Mucosa of gallbladder (tissue), 1 donor: ENCODE results near the gene PSENEN. TPM values are rescaled to one million over a fixed set of nuclear protein-coding genes. Genes with fewer than 3 reads are reported as not detected.

Experiments
- DNase-seq: peaks from one replicate; pipeline ENCODE4 v3.0.0-alpha.2; 2020; ENCODE audit warnings: low spot score
- total RNA-seq: library from RNA; stranded (reverse); gene quantifications from one replicate; pipeline ENCODE4 v1.2.1, GENCODE V29; 2021
- donor health status: DM: no; HTN: no; CAD: no.

Gene PSENEN
- total RNA-seq = 67.9 TPM

GRCh38 chr19:35745328-35746086 lies at the start of gene PSENEN, which contains the start of gene U2AF1L4:
PSENEN (plus strand) TSS chr19:35745651; CDS start chr19:35745931, 280 bp downstream.
U2AF1L4 (minus strand) TSS chr19:35745418; CDS start chr19:35745391, 27 bp downstream.
- DNase-seq = peak; percentile 99

- DNase-seq = no peak
Observed at GRCh38 chr19:35695895-35696422, 49.5 kb upstream of the PSENEN start.

GRCh38 chr19:35696835-35697234 lies 48.6 kb upstream of the PSENEN start:
- DNase-seq = no peak

GRCh38 chr19:35702223-35703012 lies 43.0 kb upstream of the PSENEN start:
- DNase-seq = peak; percentile 96

- DNase-seq = no peak
Observed at GRCh38 chr19:35703343-35703742, 42.1 kb upstream of the PSENEN start.

- DNase-seq = peak; percentile 40
Observed at GRCh38 chr19:35704218-35704617, 41.2 kb upstream of the PSENEN start, which contains the start of gene ZBTB32. ZBTB32 (plus strand) TSS chr19:35704558; CDS start chr19:35714627, 10,069 bp downstream.

GRCh38 chr19:35708391-35708790 lies 37.1 kb upstream of the PSENEN start:
- no peak for DNase-seq

GRCh38 chr19:35710784-35711723 lies 34.4 kb upstream of the PSENEN start:
- no peak for DNase-seq

GRCh38 chr19:35712567-35713505 lies 32.6 kb upstream of the PSENEN start:
- DNase-seq = no peak

GRCh38 chr19:35713506-35713850 lies 32.0 kb upstream of the PSENEN start:
- DNase-seq = no peak

GRCh38 chr19:35713904-35714495 lies 31.5 kb upstream of the PSENEN start:
- DNase-seq = no peak

GRCh38 chr19:35714601-35715354 lies 30.7 kb upstream of the PSENEN start:
- DNase-seq = no peak

- DNase-seq = no peak
Observed at GRCh38 chr19:35715355-35715809, 30.1 kb upstream of the PSENEN start.

- peak; percentile 39 for DNase-seq
Observed at GRCh38 chr19:35715981-35716800, 29.3 kb upstream of the PSENEN start.

GRCh38 chr19:35716801-35717664 lies 28.4 kb upstream of the PSENEN start:
- DNase-seq = peak; percentile 95

GRCh38 chr19:35717665-35718344 lies 27.6 kb upstream of the PSENEN start, which contains the start of gene KMT2B:
KMT2B (plus strand) TSS chr19:35718003; CDS start chr19:35718019, 16 bp downstream.
- no peak for DNase-seq
